Psoas muscle (tissue), 8 donors: ENCODE results near the gene SURF6. TPM values are rescaled to one million over a fixed set of nuclear protein-coding genes. Genes with fewer than 3 reads are reported as not detected.

Experiments
- ATAC-seq, 4 donors: fragments of 200-7000 bp; cut with Tn5 transposase; one replicate each; pipeline ENCODE4 v1.9.1; 2020; ENCODE audit warnings: moderate library complexity in 3 of 4, mild to moderate bottlenecking in 2 of 4
- DNase-seq, 2 donors: peaks; one replicate each; pipeline ENCODE4 v3.0.0-alpha.2; 2020
- H3K27ac ChIP-seq: fragments of 200-600 bp; one replicate; pipeline ENCODE4 v1.8.0; 2022
- H3K27me3 ChIP-seq, 3 donors: fragments of 200-600 bp in 1 of 3; one replicate each; pipeline versions ENCODE4 v1.6.1 to v1.8.0; 2013 to 2022; ENCODE audit warnings: low read length in 2 of 3, mild to moderate bottlenecking in 2 of 3, moderate library complexity in 1 of 3; ENCODE audit not compliant: insufficient read depth in 3 of 3
- H3K36me3 ChIP-seq, 2 donors: fragments of 200-600 bp in 1 of 2; one replicate each; pipeline versions ENCODE4 v1.6.1 to v1.8.0; 2013 to 2022; ENCODE audit warnings: low read depth in 1 of 2, mild to moderate bottlenecking in 1 of 2, moderate library complexity in 1 of 2; ENCODE audit not compliant: insufficient read depth in 1 of 2
- H3K4me1 ChIP-seq: fragments of 200-600 bp; one replicate; pipeline ENCODE4 v1.8.0; 2022
- H3K4me3 ChIP-seq: fragments of 200-600 bp; one replicate; pipeline ENCODE4 v1.8.0; 2022; ENCODE audit warnings: mild to moderate bottlenecking
- H3K9me3 ChIP-seq: fragments of 200-600 bp; one replicate; pipeline ENCODE4 v1.8.0; 2022
- CTCF ChIP-seq: fragments of 200-600 bp; IDR thresholded peaks from one replicate; pipeline ENCODE4 v1.8.0; 2022; ENCODE audit warnings: antibody characterized with exemption
- WGBS, 3 donors: extraction: QIAGEN DNeasy Blood & Tissue Kit; methylation state at CpG; one replicate each; pipeline versions ENCODE4 v1.1.6 to v1.1.7; 2013; 5-methylcytosine and 5-hydroxymethylcytosine counted together
- intact Hi-C, 2 donors: fragments of 100-400 bp; cut with DNase I; formaldehyde crosslinking; loops; one replicate each; pipeline versions ENCODE4 v1.11.0 to v1.14.2; 2022
- polyA plus RNA-seq, 3 donors: library from polyadenylated mRNA; stranded (reverse); fragments of 200-250 nt; gene quantifications; one replicate each; pipeline ENCODE4 v1.2.3, GENCODE V29; 2013
- total RNA-seq, 4 donors: library from RNA; stranded (reverse); fragmentation: NEBNext Ultra II Directional in 2 of 4; extraction: Animal tissue kit (Norgen Biotek cat#: 25700) in 2 of 4; gene quantifications; one replicate each; pipeline versions ENCODE4 v1.2.1 to v1.2.4, GENCODE V29; 2021 to 2023
- donor health status: healthy with polysubstance abuse.
- donor health status: DM: no; HTN: no; CAD: no; lungs with moderate emphysema.
- donor health status: Bipolar disorder and iron deficiency.
- donor health status: healthy.
- donor health status: DM: yes; HTN: yes; CAD: no.
- donor health status: DM: no; HTN: no; CAD: no.
- donor health status: DM: no; HTN: no; CAD: no.
- donor health status: DM: yes; HTN: yes; CAD: no.

SURF6 gene
- total and polyA plus RNA-seq, 7 donors, result 11.4 to 43.0 (median 27.3) TPM

GRCh38 chr9:133307301-133307700, 28.7 kb downstream of the SURF6 start:
- no peak for TF ChIP-seq CTCF
- H3K36me3 ChIP-seq, result no peaks in the 10 kb centered on the region
- no peak for ATAC-seq
- H3K27me3 ChIP-seq, result peaks cover 0 to 33% (median 8%) of the 10 kb centered on the region in 3 donors
- WGBS, 3 donors, result 54 to 66% (median 58%) methylated on average over 16 of the region's 16 CpGs
- no peak overlapping the region for H3K27ac ChIP-seq
- no peak overlapping the region for H3K4me3 ChIP-seq
- intact Hi-C loops, result no loop called here
- H3K9me3 ChIP-seq, result no peaks in the 10 kb centered on the region
- no peak for DNase-seq
- no peaks in the 10 kb centered on the region for H3K4me1 ChIP-seq

- H3K4me3 ChIP-seq, result no peak overlapping the region
- 42 to 55% (median 50%) methylated on average over 31 of the region's 31 CpGs for WGBS, 3 donors
- TF ChIP-seq CTCF, result no peak
- H3K27me3 ChIP-seq, result peaks cover 0 to 41% (median 8%) of the 10 kb centered on the region in 3 donors
- no peaks in the 10 kb centered on the region for H3K9me3 ChIP-seq
- H3K27ac ChIP-seq, result no peak overlapping the region
- no peaks in the 10 kb centered on the region for H3K4me1 ChIP-seq
- ATAC-seq (no peak), DNase-seq (no peak)
- intact Hi-C loops, result no loop called here
- no peaks in the 10 kb centered on the region for H3K36me3 ChIP-seq
These were observed 29.5 kb downstream of the SURF6 start for GRCh38 chr9:133306242-133307204.

GRCh38 chr9:133305731-133306130, 30.3 kb downstream of the SURF6 start:
- H3K27me3 ChIP-seq, result peaks cover 0 to 49% (median 8%) of the 10 kb centered on the region in 3 donors
- WGBS, 3 donors, result 78 to 86% (median 85%) methylated on average over 20 to 23 of the region's 23 CpGs
- H3K4me3 ChIP-seq, result no peak overlapping the region
- no peak for DNase-seq
- H3K36me3 ChIP-seq, result no peaks in the 10 kb centered on the region
- no peak overlapping the region for H3K27ac ChIP-seq
- ATAC-seq, result no peak
- no peak for TF ChIP-seq CTCF
- intact Hi-C loops, result no loop called here
- no peaks in the 10 kb centered on the region for H3K4me1 ChIP-seq
- no peaks in the 10 kb centered on the region for H3K9me3 ChIP-seq

- Histone ChIP-seq H3K27me3 (peaks cover 0 to 49% (median 8%) of the 10 kb centered on the region in 3 donors), H3K4me3 (no peak overlapping the region), H3K27ac (no peak overlapping the region), H3K4me1 (no peaks in the 10 kb centered on the region), H3K9me3 (no peaks in the 10 kb centered on the region), H3K36me3 (no peaks in the 10 kb centered on the region)
- intact Hi-C loops, result no loop called here
- no peak for ATAC-seq
- DNase-seq, result no peak
- TF ChIP-seq CTCF, result no peak
- 72 to 81% (median 74%) methylated on average over 35 to 38 of the region's 38 CpGs for WGBS, 3 donors
These were observed 31.3 kb downstream of the SURF6 start for GRCh38 chr9:133304477-133305377.
